Measurements from ENCODE around the gene STRC.
"Not testable (repeated sequence)": the region's sequence is repeated elsewhere in the genome, so short reads cannot be mapped to it uniquely, and the experiment has no call there.

The STRC gene

DNA sequence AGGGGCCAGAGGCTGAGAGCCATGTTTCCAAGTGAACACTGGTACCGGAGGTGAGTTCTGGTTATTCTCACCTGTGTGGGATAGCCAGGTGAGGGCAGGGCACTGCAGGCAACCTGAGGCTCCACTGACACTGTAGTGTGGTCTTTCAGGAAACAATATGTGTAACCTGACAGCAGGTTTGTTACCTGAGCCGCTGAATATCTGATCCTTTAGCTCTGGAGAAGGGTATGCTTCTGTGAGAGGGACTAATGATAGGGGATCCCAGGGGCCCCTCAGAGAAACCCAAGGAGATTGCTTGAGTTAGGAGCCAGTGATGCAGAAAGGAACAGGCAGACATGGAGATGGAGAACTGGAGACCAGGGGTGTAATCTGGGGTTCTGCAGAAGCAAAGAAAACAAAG lies at the start of gene STRC:
Gene STRC (minus strand): TSS at position 101 of the 400 bp plus-strand sequence. CDS start 78 bp downstream, at position 23.
- not testable (repeated sequence) for DNase-seq (ENCODE audit: low spot score)

DNA sequence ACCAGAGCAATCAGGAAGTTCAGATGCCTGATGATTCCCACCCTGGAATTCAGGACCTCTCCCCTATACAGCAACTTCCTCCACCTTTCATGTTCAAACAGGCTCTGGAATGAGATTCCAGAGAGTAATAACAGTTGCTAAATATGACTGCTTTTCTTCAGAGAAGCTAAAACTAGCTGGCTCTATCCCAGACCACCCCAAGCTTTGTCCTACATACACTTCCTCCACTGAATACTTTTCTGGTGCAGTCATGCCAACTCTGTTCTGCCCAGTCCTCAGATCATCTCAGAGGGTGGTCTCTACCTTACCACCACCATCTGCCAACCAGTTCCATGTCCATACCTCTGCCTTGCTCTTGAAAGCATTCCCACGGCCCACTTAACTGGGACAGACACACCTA lies 47.6 kb upstream of the STRC start:
- not testable (repeated sequence) for DNase-seq (ENCODE audit: low spot score)

DNA sequence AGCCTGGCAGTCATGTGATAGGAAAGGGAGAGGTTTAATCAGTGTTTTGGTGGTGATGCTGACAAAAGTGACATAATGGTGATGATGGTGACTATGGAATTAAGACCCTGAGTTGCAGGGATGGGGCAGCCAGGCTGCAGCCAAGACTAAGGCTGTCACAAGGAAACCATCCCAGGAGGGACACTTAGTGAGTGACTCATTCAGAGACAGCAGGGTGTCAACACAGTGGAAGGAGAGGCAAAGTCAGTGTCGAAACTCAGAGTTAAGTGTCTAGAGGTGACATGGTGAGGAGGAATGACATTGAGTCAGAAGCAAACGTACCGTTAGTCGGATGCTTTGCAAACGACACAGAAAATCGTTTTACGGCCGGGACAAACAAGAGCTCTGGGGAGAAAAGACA lies 44.7 kb upstream of the STRC start:
- DNase-seq (ENCODE audit: low spot score), result not testable (repeated sequence)

DNA sequence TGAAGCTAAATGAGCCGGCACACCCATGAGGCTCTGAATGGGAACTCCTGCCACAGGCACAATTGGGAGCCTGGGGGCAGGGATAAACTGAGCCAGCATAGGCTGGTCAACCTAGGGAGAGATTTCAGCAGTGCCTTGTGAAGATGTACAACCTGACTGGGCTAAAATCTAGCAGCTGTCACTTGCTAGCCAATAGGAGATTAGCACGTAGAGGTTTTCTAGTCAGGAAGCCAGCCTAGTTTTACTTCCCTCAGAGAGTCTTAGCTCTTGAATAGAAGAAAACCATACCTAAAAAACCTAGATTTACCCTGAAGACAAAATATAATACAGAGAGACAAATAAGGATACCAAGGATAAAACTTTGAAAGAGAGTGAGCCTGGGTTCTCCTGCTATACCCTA lies 43.7 kb upstream of the STRC start:
- DNase-seq (ENCODE audit: low spot score), result not testable (repeated sequence)

DNA sequence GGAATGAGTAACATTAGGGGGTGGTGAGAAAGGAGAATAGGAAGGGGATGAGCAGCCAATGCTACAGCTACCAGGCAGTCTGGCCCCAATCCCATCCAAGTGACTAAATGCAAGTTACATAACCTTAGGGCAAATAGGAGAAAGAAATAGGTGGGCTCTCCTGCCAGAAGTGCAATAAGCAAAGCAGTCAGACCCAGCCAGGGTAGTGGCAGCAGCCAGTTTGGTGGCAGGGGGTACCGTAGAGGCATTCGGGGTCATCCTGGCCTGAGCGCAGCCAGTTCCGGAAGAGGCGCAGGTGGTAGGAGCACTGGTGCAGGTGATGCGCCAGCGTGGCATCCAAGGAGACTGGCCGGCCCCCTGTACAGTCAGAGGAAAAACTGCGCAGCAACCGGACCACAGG lies 41.1 kb upstream of the STRC start:
- not testable (repeated sequence) for DNase-seq (ENCODE audit: low spot score)

DNA sequence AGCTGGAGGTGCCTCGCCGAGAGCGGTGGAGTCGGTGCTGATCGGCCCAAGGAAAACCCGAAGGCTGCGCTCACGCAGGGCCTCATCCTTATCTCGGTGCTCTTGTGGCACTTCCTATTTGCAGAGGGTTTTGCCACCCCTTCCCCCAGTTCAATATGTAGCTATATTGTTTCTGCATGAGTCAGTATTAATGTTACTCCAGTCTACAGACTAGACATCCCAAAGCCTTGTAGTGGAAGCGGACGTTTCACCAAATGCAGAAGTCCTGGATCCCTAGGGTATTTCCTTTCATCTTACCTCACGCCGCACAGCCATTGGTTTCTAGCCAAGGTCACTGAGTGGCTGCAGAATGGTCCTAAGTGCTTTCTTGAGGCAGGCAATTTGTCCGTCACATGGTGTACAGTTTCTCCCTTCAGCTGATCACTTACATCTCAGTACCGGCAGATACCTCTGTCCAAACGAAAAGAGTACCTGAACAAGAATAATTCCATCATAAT lies 30.9 kb upstream of the STRC start:
- not testable (repeated sequence) for DNase-seq (ENCODE audit: low spot score)

DNA sequence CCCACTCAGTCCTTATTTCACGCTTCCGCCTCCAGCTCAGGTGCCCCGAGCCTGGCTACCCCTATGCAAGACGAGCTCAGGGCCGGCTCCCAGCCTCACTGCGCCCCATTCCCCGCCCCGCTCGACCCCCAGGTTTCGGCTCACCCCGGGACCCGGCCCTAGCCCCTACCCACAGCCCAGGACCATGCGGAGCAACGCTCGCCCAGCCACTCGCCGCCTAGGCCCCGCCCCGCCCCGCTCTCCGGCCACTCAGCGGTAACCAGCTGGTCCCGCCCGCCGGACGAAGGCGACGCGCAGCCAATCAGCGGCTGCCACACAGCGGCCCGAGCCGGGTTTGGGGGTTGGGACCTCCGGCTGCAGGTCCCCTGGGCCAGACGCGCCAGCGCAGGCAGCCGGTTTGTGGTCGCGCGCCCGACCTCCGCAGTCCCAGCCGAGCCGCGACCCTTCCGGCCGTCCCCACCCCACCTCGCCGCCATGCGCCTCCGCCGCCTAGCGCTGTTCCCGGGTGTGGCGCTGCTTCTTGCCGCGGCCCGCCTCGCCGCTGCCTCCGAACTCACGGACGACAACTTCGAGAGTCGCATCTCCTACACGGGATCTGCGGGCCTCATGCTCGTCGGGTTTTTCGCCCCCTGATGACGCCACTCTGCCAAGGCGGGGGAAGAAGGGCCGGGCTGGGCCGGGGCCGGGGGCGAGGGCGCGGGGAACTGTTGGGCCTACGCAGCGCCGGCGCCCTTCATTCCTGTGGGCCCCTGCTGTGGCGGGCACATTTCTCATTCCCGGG lies 30.2 kb upstream of the STRC start, which contains the start of gene CATSPER2:
Gene CATSPER2 (minus strand): TSS at position 196 of the 781 bp plus-strand sequence. CDS start 783 bp downstream, outside the sequence.
- TF ChIP-seq, protein P1, sequence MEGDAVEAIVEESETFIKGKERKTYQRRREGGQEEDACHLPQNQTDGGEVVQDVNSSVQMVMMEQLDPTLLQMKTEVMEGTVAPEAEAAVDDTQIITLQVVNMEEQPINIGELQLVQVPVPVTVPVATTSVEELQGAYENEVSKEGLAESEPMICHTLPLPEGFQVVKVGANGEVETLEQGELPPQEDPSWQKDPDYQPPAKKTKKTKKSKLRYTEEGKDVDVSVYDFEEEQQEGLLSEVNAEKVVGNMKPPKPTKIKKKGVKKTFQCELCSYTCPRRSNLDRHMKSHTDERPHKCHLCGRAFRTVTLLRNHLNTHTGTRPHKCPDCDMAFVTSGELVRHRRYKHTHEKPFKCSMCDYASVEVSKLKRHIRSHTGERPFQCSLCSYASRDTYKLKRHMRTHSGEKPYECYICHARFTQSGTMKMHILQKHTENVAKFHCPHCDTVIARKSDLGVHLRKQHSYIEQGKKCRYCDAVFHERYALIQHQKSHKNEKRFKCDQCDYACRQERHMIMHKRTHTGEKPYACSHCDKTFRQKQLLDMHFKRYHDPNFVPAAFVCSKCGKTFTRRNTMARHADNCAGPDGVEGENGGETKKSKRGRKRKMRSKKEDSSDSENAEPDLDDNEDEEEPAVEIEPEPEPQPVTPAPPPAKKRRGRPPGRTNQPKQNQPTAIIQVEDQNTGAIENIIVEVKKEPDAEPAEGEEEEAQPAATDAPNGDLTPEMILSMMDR (IDR thresholded peaks at IDR 0.05; ENCODE audit: extremely low read depth, missing control alignments), result no peak
- peak; percentile 6 for DNase-seq (ENCODE audit: low spot score)

DNA sequence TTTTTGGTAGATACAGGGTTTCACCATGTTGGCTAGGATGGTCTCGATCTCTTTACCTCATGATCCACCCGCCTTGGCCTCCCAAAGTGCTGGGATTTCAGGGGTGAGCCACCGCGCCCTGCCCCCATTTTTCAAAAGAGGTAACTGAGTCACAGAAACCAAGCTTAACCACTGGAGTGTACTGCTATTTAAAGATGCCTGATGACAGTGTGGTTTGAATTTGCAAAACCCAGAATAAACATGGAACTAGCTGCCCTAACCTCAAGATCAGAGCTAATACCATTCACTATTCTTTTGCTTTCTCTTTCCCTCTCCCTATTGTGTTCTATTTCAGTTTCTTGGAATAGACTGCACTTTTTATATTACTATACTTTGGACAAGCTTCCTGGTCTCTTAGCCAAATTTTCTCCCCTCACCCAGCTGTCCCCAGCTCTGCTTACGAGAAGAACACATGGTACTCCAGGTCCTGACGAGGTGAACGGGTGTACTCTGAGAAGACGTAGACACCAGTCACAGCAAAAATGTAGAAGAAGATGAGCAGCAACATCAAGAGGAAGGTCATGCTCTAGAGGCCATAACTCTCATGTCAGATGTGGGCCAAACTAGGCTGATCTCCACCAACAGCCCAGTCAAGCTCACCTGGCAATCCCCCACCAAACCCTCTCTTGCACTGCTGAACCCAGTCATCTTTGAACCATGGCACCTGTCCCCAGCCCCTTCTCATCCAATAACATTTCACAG lies 20.0 kb upstream of the STRC start:
- DNase-seq (ENCODE audit: low spot score), result peak; percentile 17

DNA sequence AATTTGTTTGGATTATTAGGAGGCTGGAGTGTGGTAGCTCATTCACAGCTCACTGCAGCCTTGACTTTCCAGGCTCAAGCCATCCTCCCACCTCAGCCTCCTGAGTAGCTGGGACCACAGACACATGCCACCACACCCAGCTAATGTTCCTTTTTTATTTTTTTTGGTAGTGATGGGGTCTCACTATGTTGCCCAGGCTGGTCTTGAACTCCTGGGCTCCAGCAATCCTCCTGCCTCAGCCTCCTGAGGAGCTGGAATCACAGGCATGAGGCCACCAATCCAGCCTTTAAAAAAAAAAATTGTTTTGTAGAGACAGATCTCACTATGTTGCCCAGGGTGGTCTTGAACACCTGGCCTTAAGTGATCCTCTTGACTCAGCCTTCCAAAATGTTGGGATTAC lies 8.3 kb upstream of the STRC start:
- not testable (repeated sequence) for DNase-seq (ENCODE audit: low spot score)

DNA sequence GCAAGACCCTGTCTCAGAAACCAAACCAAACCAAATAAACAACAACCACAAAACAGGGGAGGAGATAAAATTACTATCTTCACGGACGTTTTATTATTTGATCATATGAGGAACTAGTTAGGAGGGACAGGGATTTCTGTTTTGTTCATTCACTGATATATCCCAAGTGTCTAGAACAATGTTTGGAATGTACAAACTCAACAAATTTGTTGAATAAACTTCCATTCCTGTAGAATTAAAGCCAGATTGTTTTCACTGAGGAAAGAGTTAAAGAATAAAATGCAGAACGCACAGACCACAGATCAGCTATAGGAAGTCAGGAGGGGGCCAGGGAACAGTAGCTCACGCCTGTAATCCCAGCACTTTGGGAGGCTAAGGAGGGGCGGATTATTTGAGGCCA lies 6.5 kb upstream of the STRC start:
- TF ChIP-seq, protein P1 (IDR thresholded peaks at IDR 0.05; ENCODE audit: extremely low read depth, missing control alignments), result no peak
- DNase-seq (ENCODE audit: low spot score), result no peak

DNA sequence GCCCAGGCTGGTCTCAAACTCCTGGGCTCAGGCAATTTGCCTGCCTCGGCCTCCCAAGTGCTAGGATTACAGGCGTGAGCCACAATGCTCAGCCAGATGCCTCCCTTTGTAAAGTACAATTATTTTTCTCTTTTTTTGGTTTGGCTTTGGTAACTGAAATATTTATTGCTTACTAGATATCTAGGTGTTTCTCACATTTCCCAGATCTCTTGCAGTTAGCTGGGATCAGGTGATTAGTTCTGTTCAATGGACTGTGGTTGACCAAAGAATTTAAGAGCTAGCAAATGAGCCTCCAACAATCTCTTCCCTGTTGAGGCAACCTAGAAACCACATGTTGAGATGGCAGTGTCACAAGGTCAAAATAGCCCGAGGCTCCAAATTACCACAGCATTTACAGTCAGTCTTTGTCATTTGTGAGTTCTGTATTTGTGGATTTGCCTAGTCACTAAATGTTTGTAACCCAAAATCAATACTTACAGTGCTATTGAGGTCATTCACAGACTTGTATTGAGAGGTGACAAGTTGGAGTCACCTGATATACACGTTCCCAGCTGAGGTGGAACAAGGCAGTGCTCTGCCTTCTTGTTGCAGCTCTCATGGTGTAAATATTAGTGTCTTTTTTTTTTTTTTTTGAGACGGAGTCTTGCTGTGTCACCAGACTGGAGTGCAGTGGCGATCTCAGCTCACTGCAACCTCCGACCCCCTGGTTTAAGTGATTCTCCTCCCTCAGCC lies 3.6 kb upstream of the STRC start:
- not testable (repeated sequence) for DNase-seq (ENCODE audit: low spot score)

DNA sequence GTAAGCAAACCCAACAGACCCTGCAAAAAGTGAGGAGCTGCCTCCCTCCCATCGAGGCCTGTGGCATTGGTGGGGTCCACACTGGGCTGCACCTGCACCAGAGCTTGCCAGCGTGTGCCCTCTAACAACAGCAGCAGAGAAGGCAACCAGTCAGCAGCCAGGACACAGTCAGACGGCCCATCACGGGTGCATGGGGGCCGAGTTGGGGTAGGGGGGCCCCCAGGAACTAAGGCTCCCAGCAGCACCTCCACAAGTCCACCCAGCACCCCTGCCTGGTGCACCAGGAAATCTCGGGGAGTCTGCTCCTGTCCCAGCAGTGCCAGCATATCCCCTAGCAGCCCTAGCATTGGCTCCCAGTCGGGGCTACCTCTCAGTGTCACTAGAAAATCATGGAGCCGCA lies 850 bp downstream of the STRC start:
- not testable (repeated sequence) for DNase-seq (ENCODE audit: low spot score)

DNA sequence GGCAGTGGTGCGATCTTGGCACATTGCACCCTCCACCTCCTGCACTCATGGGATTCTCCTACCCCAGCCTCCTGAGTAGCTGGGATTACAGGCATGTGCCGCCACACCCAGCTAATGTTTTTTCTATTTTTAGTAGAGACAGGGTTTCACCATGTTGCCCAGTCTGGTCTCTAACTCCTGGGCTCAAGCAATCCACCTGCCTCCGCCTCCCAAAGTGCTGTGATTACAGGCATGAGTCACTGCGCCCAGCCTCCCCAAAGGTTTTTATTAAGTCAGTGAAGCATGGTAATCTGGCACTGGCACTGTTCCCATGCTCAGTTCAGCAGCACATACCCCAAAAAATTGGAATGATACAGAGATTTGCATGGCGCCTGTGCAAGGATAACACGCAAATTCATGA lies 16.4 kb downstream of the STRC start:
- DNase-seq (ENCODE audit: low spot score), result not testable (repeated sequence)

DNA sequence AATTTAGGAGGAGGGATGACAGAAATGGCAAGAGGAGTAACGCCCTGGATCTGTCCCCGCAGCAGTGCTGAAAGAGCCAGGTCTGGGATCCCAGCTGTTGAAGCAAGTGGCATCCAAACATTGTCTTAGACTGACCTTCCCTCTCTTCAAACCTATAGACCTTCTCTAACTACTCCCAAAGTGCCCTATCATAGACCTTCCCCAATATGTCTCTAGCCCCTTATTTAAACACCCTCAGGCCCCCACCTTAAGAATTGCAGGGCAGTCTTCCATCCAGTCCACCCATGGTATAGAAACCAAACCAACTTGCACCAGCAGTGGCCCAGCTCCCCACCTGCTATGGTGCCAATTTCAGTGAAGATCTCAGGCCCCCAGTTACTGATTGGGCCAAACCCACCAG lies 18.4 kb downstream of the STRC start:
- not testable (repeated sequence) for DNase-seq (ENCODE audit: low spot score)

DNA sequence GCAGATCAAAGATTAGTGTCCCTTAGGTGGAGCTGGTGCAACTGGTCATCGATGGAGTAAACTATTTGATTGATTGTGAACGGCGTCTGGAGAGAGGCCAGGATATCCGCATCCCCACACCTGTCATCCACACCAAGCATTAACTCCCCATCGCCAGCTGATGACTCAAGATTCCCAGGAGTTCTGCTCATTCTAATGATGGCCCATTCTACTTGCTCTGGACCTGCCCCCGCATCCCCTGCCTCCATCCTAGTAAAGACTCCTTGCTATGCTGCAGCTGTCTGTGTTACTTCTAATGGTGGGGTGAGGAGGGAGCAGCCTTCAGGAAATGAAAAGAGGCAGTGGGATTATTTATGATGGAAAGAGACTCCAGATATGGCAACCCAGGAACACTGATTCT lies 19.5 kb downstream of the STRC start:
- DNase-seq (ENCODE audit: low spot score), result not testable (repeated sequence)

DNA sequence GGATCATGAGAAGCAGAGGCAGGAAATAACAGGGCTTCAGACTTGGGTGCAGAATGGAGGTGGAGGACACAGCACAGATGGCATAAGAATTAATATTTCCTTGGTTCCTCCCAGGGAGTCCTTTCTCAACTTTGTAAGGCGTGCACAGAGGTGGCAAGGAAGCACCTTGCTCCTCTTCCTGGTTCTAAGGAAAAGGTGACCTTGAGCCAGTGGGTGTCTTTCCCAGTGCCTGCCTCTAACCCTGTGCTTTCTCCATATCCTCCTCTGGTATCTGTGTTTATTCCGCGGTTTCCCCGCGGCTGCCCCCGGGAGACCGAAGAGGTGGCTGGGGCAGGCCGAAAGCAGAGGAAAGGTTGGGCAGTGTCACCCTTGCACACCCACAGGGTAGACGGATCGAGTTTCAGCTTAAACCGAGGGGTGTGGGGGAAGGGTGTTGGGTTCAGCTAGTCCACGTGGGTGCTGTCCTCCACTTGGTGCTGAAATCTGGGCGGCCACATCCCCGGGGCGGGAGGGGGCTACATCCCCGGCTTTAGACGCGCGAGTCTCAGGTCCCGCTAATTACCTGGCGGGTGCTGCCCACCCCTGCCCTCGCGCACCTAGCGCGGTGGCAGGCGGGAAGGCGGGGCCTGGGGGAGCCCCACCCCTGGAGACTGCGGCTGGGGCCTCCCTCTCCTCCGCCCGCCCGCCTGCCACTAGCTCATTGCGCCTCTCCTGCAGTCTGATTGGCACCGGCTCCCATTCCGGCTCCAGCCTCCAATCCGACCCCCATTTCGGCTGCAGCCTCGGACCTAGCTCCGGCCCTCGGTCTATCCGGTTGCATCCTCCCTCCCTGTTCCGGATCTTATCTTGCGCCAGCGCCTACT lies 25.0 kb downstream of the STRC start, which contains the start of gene CKMT1B:
Gene CKMT1B (plus strand): TSS at position 700 of the 863 bp plus-strand sequence. CDS start 192 bp downstream, outside the sequence.
- DNase-seq (ENCODE audit: low spot score), result not testable (repeated sequence)

DNA sequence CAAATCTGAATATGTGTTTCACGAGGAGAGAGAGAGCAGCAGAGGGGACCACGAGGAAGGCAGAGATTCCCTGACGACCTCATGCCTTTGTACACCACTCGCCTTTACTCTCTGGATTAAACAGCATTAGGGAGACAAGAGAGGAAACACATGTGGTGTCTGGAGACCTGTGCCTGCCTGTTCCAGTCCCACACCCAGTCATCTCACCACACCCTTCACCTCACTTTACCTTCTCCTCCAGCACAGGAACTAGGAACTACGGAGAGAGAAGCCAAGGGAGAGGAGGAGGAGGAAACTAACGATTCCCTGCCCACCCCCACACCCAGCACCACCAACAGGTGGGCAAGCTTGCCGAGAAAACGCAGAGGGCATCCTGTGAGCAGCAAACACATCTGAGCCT lies 25.8 kb downstream of the STRC start:
- DNase-seq (ENCODE audit: low spot score), result not testable (repeated sequence)
